OCI-LY1 (cell line): Measurements from ENCODE around the gene IVNS1ABP.

Source experiments
- H2AFZ ChIP-seq: fragments of 200-600 bp; sonication (generic), shearing (Covaris generic); 2 replicates; pipeline ENCODE4 v1.6.0; 2014; ENCODE audit warnings: antibody characterized with exemption, mild to moderate bottlenecking, low read length
- H3F3A ChIP-seq: fragments of 200-600 bp; sonication (generic), shearing (Covaris generic); 2 replicates; pipeline ENCODE4 v1.6.0; 2014; ENCODE audit warnings: mild to moderate bottlenecking, antibody characterized with exemption, low read length, moderate library complexity; ENCODE audit not compliant: insufficient read depth
- H3K27ac ChIP-seq: fragments of 200-600 bp; sonication (generic); 2 replicates; pipeline ENCODE4 v1.5.1; 2014; ENCODE audit warnings: low read length, mixed run types, mild to moderate bottlenecking, low read depth; ENCODE audit not compliant: poor library complexity, severe bottlenecking
- H3K27me3 ChIP-seq: fragments of 200-600 bp; sonication (generic); 2 replicates; pipeline ENCODE4 v1.6.0; 2014; ENCODE audit warnings: antibody characterized with exemption, mild to moderate bottlenecking, low read length, moderate library complexity; ENCODE audit not compliant: insufficient read depth
- H3K36me3 ChIP-seq: fragments of 200-600 bp; sonication (generic); 2 replicates; pipeline ENCODE4 v1.6.1; 2014; ENCODE audit warnings: mild to moderate bottlenecking, antibody characterized with exemption, low read length, moderate library complexity, mixed read lengths; ENCODE audit not compliant: insufficient read depth
- H3K4me1 ChIP-seq: fragments of 200-600 bp; sonication (generic); 2 replicates; pipeline ENCODE4 v1.5.1; 2014; ENCODE audit warnings: mild to moderate bottlenecking, low read length, moderate library complexity; ENCODE audit not compliant: insufficient read depth, severe bottlenecking
- H3K4me2 ChIP-seq: fragments of 200-600 bp; sonication (generic), shearing (Covaris generic); 2 replicates; pipeline ENCODE4 v1.6.1; 2014; ENCODE audit warnings: low read length
- H3K4me3 ChIP-seq: fragments of 200-600 bp; sonication (generic); 2 replicates; pipeline ENCODE4 v1.5.1; 2014; ENCODE audit warnings: low read length, low read depth, mild to moderate bottlenecking, mixed read lengths; ENCODE audit not compliant: poor library complexity, severe bottlenecking
- H3K79me2 ChIP-seq: fragments of 200-600 bp; shearing (Covaris generic); 2 replicates; pipeline ENCODE4 v1.6.1; 2016; ENCODE audit warnings: mixed run types, low read length, mixed read lengths; ENCODE audit not compliant: insufficient read depth
- H3K9ac ChIP-seq: fragments of 200-600 bp; sonication (generic), shearing (Covaris generic); 2 replicates; pipeline ENCODE4 v1.6.1; 2014; ENCODE audit warnings: mild to moderate bottlenecking, low read length, mixed read lengths
- H3K9me2 ChIP-seq: fragments of 200-600 bp; sonication (generic), shearing (Covaris generic); 2 replicates; pipeline ENCODE4 v1.6.1; 2014; ENCODE audit warnings: low read depth, mild to moderate bottlenecking, low read length, mixed read lengths
- H3K9me3 ChIP-seq: fragments of 200-600 bp; shearing (Covaris generic); 2 replicates; pipeline ENCODE4 v1.6.1; 2014; ENCODE audit warnings: low read length, mixed read lengths
- H4K20me1 ChIP-seq: fragments of 200-600 bp; sonication (generic), shearing (Covaris generic); 2 replicates; pipeline ENCODE4 v1.6.0; 2016; ENCODE audit warnings: mild to moderate bottlenecking, low read length; ENCODE audit not compliant: insufficient read depth
- CTCF ChIP-seq: fragments of 200-600 bp; sonication (generic), shearing (Covaris generic); IDR thresholded peaks from 2 replicates; pipeline ENCODE4 v1.5.1; 2017; ENCODE audit warnings: mild to moderate bottlenecking, antibody characterized with exemption, low read length, moderate library complexity, mixed read lengths
- EZH2 ChIP-seq: fragments of 200-600 bp; sonication (generic), shearing (Covaris generic); IDR thresholded peaks from 2 replicates; pipeline ENCODE4 v1.8.0; 2017; ENCODE audit warnings: borderline replicate concordance, mixed run types, mild to moderate bottlenecking, antibody characterized with exemption, low read length, moderate library complexity, mixed read lengths

The IVNS1ABP gene

DNA sequence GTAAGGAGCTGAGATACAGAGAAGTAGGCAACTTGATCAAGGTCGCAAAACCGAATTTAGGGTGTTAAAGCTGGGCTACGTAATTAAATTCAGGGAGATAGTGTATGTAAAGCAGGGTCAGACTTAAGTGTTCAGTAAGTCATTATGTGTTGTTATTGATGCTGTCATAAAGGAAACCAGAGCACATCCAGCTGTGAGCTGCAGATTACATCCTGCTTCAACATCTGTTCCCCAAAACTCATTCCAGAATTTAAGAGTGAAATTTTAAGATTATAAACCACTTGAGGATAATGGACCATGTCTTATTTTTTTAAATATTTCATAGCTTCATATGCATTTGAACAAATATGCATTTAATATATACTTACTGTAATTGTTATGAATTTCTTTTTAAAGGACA, 49.7 kb downstream of the IVNS1ABP start:
- no peaks in the 10 kb centered on the region for H3K4me1 ChIP-seq
- no peak overlapping the region for H3K27ac ChIP-seq
- no peaks in the 10 kb centered on the region for H3K36me3 ChIP-seq
- no peak overlapping the region for H3K4me2 ChIP-seq
- no peak overlapping the region for H3K4me3 ChIP-seq
- H3K9ac ChIP-seq: no peak overlapping the region
- H3K27me3 ChIP-seq: no peaks in the 10 kb centered on the region
- no peak for TF ChIP-seq CTCF
- no peaks in the 10 kb centered on the region for H3K9me3 ChIP-seq
- H3K79me2 ChIP-seq: no peaks in the 10 kb centered on the region
- H3K9me2 ChIP-seq: no peaks in the 10 kb centered on the region
- H2AFZ ChIP-seq: no peak overlapping the region
- no peaks in the 10 kb centered on the region for H4K20me1 ChIP-seq
- H3F3A ChIP-seq: no peaks in the 10 kb centered on the region

- Histone ChIP-seq H3K27me3 (no peaks in the 10 kb centered on the region), H3K4me2 (no peak overlapping the region), H4K20me1 (no peaks in the 10 kb centered on the region), H3K27ac (no peak overlapping the region), H3K36me3 (no peaks in the 10 kb centered on the region), H3K9me2 (no peaks in the 10 kb centered on the region), H3K9me3 (no peaks in the 10 kb centered on the region), H3K4me1 (no peaks in the 10 kb centered on the region), H3K4me3 (no peak overlapping the region), H3K9ac (no peak overlapping the region), H2AFZ (no peak overlapping the region), H3K79me2 (no peaks in the 10 kb centered on the region), H3F3A (no peaks in the 10 kb centered on the region)
- TF ChIP-seq CTCF (no peak), EZH2 (no peak)
Observed at GRCh38 chr1:185265314-185265713, 51.7 kb downstream of the IVNS1ABP start.

GRCh38 chr1:185263780-185264179, 53.3 kb downstream of the IVNS1ABP start:
- H3K27me3 ChIP-seq: no peaks in the 10 kb centered on the region
- no peak overlapping the region for H3K27ac ChIP-seq
- H4K20me1 ChIP-seq: no peaks in the 10 kb centered on the region
- no peaks in the 10 kb centered on the region for H3K4me1 ChIP-seq
- no peaks in the 10 kb centered on the region for H3K79me2 ChIP-seq
- TF ChIP-seq EZH2: no peak
- no peak for TF ChIP-seq CTCF
- no peaks in the 10 kb centered on the region for H3K9me2 ChIP-seq
- no peaks in the 10 kb centered on the region for H3K9me3 ChIP-seq
- no peak overlapping the region for H3K4me2 ChIP-seq
- no peak overlapping the region for H3K4me3 ChIP-seq
- H3K36me3 ChIP-seq: no peaks in the 10 kb centered on the region
- H3F3A ChIP-seq: no peaks in the 10 kb centered on the region
- no peak overlapping the region for H2AFZ ChIP-seq
- H3K9ac ChIP-seq: no peak overlapping the region
